Erythroblast (primary cell): ENCODE measurements around the gene FLOT2.

Experiments
- GATA1 ChIP-seq: IDR thresholded peaks from 2 replicates; pipeline ENCODE4 v1.6.1; 2011; ENCODE audit warnings: low read depth, mild to moderate bottlenecking, control low read depth, low read length, moderate library complexity
- POLR2A ChIP-seq: IDR thresholded peaks from 2 replicates; pipeline ENCODE4 v1.6.1; 2011; ENCODE audit warnings: mild to moderate bottlenecking, low read length

DNA sequence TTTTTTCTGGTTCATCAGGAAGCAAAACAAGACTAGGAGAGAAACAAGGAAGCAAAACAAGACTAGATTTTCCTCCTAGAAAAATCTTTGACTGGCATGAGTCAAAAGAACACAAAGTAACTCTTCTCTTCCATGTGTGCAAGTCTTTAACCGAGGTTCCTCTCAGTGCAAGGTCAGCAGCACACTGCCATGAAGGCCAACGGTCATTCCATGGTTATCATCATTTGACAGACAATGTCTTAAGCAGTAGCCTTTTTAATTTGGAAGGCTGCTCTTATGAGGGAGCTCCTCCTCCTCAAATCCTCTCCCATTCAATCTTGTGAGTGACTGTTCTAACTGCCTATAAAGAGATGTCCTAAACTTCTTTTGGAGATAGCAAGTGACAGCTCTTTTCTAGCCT lies 20.8 kb upstream of the FLOT2 start:
- TF ChIP-seq POLR2A (no peak), GATA1 (no peak)
